Cardiac muscle cell (in vitro differentiated cells and primary cell): Measurements from ENCODE around the gene STAB1. TPM values are rescaled to one million over a fixed set of nuclear protein-coding genes. Genes with fewer than 3 reads are reported as not detected.

Source experiments
- DNase-seq, 2 donors: peaks; one replicate each; pipeline versions ENCODE4 v3.0.0 to v3.0.0-alpha.2; 2010 to 2017; ENCODE audit warnings: low read depth in 1 of 2, low spot score in 1 of 2
- H3K27ac ChIP-seq: fragments of 200-600 bp; sonication (generic); 2 replicates; pipeline ENCODE4 v1.5.1; 2016
- H3K27me3 ChIP-seq: fragments of 200-600 bp; sonication (generic); 2 replicates; pipeline ENCODE4 v1.6.0; 2016; ENCODE audit warnings: control low read depth
- H3K36me3 ChIP-seq: fragments of 200-600 bp; sonication (generic); 2 replicates; pipeline ENCODE4 v1.5.1; 2016; ENCODE audit warnings: control low read depth
- H3K4me1 ChIP-seq: fragments of 200-600 bp; sonication (generic); 2 replicates; pipeline ENCODE4 v1.8.1; 2017; ENCODE audit warnings: low read depth, mild to moderate bottlenecking, mixed run types
- H3K4me3 ChIP-seq: fragments of 200-600 bp; sonication (generic); 2 replicates; pipeline ENCODE4 v1.5.1; 2016; ENCODE audit warnings: mild to moderate bottlenecking
- H3K9me3 ChIP-seq: fragments of 200-600 bp; sonication (generic); 2 replicates; pipeline ENCODE4 v1.5.1; 2017; ENCODE audit warnings: low read depth, mild to moderate bottlenecking, control low read depth
- polyA plus RNA-seq: library from polyadenylated mRNA; unstranded; fragments of >200 nt; fragmentation: Nextera tagmentation; extraction: Ambion mirVana; gene quantifications from 2 replicates; pipeline ENCODE4 v1.2.1, GENCODE V29; 2016
- total RNA-seq: library from RNA; depleted of rRNA; stranded (reverse); fragments of >200 nt; gene quantifications from 2 replicates; pipeline ENCODE4 v1.2.3, GENCODE V29; 2016
- TF ChIP-seq, protein P1 (sequence below): IDR thresholded peaks from 2 replicates; pipeline ENCODE4 v1.5.1; 2012; ENCODE audit warnings: low read depth, mild to moderate bottlenecking, low read length

The STAB1 gene
- total and polyA plus RNA-seq, 2 experiments from 2014 or later: 2.2 TPM; not detected in 1

DNA sequence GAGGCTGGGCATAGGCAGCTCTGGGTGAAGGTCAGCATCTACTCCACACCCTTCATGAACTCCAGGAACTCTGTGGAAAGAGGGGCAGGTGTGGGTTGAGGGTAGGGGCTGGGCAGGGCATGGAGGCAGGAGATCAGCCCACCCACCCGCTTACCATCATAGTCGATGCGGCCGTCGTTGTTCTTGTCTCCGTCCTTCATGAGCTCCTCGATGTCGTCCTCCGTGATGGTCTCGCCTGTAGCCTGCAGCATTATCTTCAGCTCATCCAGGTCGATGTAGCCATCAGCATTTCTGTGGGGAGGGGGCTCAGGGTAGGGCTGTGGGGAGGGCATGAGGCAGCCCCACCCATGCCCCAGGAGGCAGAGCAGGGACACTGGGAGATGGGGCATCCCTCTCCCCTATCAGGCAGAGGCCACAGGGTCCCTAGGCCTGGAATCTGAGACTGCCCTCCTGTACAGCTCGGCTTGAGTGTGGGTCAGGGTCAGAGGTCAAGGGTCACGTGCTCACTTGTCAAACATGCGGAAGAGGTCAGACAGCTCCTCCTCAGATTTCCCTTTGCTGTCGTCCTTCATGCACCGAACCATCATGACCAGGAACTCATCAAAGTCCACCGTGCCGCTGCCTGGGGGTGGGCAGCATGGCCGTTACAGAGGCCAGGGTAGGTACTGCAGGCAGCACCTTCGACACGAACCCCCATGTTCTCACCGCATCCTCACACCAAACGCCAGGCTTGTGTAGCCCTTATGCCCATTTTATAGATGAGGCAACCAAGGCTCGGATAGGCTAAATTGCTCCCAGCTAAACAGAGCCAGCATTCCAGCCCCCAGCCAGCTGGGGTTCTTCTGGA lies 43.7 kb upstream of the STAB1 start:
- peaks cover 36% of the 10 kb centered on the region for H3K4me1 ChIP-seq
- no peaks in the 10 kb centered on the region for H3K27me3 ChIP-seq
- no peaks in the 10 kb centered on the region for H3K9me3 ChIP-seq
- peak overlapping the region; percentile 99 for H3K27ac ChIP-seq
- TF ChIP-seq, protein P1, sequence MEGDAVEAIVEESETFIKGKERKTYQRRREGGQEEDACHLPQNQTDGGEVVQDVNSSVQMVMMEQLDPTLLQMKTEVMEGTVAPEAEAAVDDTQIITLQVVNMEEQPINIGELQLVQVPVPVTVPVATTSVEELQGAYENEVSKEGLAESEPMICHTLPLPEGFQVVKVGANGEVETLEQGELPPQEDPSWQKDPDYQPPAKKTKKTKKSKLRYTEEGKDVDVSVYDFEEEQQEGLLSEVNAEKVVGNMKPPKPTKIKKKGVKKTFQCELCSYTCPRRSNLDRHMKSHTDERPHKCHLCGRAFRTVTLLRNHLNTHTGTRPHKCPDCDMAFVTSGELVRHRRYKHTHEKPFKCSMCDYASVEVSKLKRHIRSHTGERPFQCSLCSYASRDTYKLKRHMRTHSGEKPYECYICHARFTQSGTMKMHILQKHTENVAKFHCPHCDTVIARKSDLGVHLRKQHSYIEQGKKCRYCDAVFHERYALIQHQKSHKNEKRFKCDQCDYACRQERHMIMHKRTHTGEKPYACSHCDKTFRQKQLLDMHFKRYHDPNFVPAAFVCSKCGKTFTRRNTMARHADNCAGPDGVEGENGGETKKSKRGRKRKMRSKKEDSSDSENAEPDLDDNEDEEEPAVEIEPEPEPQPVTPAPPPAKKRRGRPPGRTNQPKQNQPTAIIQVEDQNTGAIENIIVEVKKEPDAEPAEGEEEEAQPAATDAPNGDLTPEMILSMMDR: no peak
- peaks cover 20% of the 10 kb centered on the region for H3K36me3 ChIP-seq
- peak overlapping the region; percentile 59 for H3K4me3 ChIP-seq
- no peak for DNase-seq

DNA sequence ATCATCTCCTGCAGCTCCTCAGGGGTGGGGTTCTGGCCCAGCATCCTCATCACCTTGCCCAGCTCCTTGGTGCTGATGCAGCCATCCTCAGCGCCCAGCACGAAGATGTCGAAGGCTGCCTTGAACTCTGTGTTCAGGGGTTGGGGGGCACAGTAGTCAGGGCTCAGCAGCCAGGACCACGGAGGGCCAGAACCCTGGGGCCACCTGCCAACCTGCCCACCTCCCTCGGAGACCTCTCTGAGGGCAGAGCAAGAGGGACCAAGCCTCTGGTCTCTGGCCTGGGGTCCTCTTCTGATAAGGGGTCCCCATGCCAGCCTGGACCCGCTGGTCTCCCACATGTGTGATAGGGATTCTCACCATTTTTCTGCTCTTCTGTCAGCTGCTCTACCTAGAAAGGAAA lies 43.0 kb upstream of the STAB1 start:
- no peaks in the 10 kb centered on the region for H3K9me3 ChIP-seq
- peaks cover 40% of the 10 kb centered on the region for H3K4me1 ChIP-seq
- H3K27me3 ChIP-seq: no peaks in the 10 kb centered on the region
- TF ChIP-seq, protein P1: no peak
- peak overlapping the region; percentile 59 for H3K4me3 ChIP-seq
- no peak for DNase-seq
- H3K27ac ChIP-seq: peak overlapping the region; percentile 99
- peaks cover 20% of the 10 kb centered on the region for H3K36me3 ChIP-seq

DNA sequence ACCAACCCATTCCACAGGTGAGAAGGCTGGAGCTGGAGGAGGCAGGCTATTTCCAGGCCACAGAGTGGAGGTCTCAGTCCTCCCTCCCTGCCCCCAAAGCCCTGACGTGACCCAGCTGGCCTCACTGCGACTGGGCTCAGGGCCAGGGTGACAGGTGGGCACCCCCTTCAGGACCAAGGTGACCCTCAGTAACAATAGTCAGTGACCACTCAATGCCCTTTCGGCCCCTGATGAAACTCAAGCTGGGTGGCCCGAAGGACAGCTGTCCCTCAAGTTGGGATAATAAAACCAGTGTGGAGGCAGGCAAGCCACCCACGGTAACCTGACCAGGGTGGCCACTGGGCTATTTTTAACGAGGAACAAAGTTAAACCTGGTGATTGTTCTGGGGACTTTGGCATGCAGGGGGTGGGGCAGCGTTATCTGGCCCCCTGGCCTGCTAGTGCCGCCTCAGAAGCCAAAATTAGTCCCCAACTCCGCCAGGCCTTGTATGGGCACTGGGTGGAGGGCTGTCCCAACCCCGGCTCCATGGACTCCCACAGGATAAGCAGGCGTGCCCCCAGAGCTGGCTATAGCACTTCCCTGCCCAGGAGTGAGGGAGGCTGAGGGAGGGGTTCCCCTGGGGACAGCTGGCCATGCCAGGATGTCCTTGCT lies 42.4 kb upstream of the STAB1 start:
- TF ChIP-seq, protein P1: no peak
- H3K4me1 ChIP-seq: peaks cover 46% of the 10 kb centered on the region
- no peaks in the 10 kb centered on the region for H3K27me3 ChIP-seq
- peak overlapping the region; percentile 99 for H3K27ac ChIP-seq
- H3K4me3 ChIP-seq: peak overlapping the region; percentile 59
- DNase-seq: peak in 1 of 2 donors; percentile 91
- H3K36me3 ChIP-seq: peaks cover 23% of the 10 kb centered on the region
- H3K9me3 ChIP-seq: no peaks in the 10 kb centered on the region

DNA sequence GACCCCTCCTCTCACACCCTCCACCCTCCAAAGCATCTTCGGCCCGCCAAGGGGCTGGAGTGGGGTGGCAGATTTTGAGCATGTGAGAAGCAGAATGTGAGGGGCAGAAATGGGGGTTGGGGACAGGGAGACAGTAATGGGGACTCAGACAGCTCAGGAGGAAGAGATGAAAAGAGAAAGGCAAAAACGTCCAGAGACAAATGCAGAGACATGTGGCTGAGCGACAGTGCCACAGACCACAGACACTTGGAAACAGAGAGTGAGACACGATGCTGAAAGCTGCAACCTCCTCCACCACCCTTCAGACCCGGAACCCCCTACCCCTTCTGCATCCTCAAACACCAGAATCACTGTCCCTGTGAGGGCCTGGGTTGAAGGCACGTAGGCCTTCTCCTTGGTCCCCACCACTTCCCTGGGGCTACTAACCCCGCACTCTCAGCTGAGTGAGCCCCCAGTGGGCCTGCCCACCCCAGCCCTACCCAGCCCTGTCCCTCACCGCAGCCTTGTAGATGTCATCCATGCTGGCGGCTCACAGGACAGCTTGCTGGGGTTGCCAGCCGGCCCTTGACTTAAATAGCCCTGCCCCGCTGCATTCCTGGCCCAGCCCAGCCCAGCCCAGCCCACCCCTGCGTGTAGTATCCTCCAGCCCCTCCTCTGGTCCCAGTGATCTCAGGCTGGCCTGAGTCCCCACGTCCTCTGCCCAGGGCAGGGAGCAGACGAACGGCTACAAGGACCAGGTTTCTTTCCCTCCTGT lies 41.5 kb upstream of the STAB1 start, which contains the start of gene TNNC1:
Gene TNNC1 (minus strand): TSS at position 546 of the 754 bp plus-strand sequence. CDS start 26 bp downstream, at position 520.
- Histone ChIP-seq H3K9me3 (no peaks in the 10 kb centered on the region), H3K27me3 (no peaks in the 10 kb centered on the region), H3K36me3 (peaks cover 33% of the 10 kb centered on the region), H3K4me1 (peaks cover 49% of the 10 kb centered on the region), H3K27ac (peak within 1 kb of the TSS; percentile 99), H3K4me3 (peak within 1 kb of the TSS; percentile 59)
- TF ChIP-seq, protein P1: no peak
- DNase-seq: peak in 1 of 2 donors; percentile 90

DNA sequence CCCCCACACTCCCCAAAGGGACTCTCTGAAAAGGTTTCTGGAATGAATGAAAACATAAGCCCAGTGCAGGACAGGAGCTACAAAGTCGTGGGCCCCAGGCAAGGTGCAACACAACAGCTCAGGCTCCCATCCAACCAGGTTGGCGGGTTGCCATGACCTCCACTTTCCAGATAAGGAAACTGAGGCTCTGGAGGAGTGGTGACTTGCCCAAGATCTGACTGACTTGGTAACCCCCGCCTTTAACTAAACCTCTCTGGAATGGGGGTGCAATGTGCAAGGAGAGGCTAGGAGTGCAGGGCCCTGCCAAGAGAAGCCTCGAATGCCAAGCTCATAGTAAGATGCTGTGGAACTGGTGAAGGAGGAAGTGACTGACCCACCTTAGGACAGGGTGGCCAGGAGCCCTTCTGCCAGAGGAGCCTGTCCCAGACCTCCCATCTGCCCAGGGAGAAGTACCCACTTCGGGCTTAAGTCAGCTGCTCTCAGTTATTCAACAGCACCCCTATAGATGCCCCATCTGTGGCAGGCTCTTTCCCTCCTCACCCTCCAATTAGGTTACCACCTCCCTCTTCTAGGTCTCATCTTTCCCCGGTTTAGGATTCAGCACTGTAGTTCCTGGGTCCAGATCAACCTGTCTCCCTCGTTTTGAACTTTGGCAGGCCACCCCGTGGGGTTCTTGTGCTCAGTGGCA lies 40.7 kb upstream of the STAB1 start:
- peaks cover 49% of the 10 kb centered on the region for H3K4me1 ChIP-seq
- H3K4me3 ChIP-seq: peak overlapping the region; percentile 59
- no peaks in the 10 kb centered on the region for H3K27me3 ChIP-seq
- H3K9me3 ChIP-seq: no peaks in the 10 kb centered on the region
- no peak for DNase-seq
- H3K36me3 ChIP-seq: peaks cover 40% of the 10 kb centered on the region
- TF ChIP-seq, protein P1: no peak
- peak overlapping the region; percentile 99 for H3K27ac ChIP-seq
